ENCODE measurements around the gene ATP7A.
A peak's percentile ranks its signal among the peaks of the same experiment; 100 is the strongest.
"Not testable (repeated sequence)": the region's sequence is repeated elsewhere in the genome, so short reads cannot be mapped to it uniquely, and the experiment has no call there.

Gene ATP7A

DNA sequence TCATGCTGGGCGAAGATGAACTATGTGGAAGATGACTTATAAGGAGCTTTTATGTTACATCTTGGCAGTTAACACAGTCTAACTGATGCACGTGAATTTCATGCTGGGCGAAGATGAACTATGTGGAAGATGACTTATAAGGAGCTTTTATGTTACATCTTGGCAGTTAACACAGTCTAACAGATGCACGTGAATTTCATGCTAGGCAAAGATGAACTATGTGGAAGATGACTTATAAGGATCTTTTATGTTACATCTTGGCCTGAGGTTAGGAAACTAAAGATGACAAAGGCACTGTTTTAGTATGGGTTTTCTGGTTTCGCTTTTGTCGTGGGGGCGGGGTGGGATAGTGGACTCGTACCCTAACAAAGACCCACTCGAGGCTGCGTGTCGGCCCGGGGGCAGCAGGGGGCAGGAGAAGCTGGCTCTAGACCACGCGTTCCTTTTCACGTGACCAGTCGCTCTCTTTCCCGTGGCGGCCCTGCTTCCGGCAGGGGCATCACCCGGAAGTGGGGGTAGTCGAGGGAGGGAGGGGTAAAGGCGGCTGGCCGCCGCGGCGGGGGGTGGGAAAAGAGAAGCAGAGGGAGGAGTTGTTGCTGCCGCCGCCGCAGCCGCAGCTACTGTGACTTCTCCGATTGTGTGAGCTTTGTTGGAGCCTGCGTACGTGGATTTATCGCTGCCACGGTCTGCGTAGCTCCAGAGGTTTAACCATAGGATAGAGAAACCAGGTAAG lies at the start of gene ATP7A:
TSS of gene ATP7A (plus strand) at position 586 of the 733 bp plus-strand sequence. CDS start 60,949 bp downstream, outside the sequence.
- DNase-seq (ENCODE audit: low read depth, low spot score): no peak
- peaks cover 3% of the 10 kb centered on the region; the same call in 1 of the 2 replicates for H3K36me3 ChIP-seq (ENCODE audit: insufficient read depth, low read length)
- H3K9ac ChIP-seq (ENCODE audit: insufficient read length): peak within 1 kb of the TSS; percentile 85
- H3K27ac ChIP-seq: peak within 1 kb of the TSS; percentile 78
- no peaks in the 10 kb centered on the region for H3K9me3 ChIP-seq (ENCODE audit: low read depth, low read length)
- TF ChIP-seq POLR2AphosphoS5 (IDR thresholded peaks at IDR 0.05; ENCODE audit: borderline replicate concordance, low read depth, low read length): no peak; the same call in 1 of the 2 replicates
- no peak for TF ChIP-seq EZH2 (IDR thresholded peaks at IDR 0.05)
- TF ChIP-seq FOXP2 (optimal IDR thresholded peaks at IDR 0.05; ENCODE audit: control extremely low read depth, extremely low read length, insufficient read depth): no peak
- peak within 1 kb of the TSS; percentile 89 for H3K4me3 ChIP-seq

DNA sequence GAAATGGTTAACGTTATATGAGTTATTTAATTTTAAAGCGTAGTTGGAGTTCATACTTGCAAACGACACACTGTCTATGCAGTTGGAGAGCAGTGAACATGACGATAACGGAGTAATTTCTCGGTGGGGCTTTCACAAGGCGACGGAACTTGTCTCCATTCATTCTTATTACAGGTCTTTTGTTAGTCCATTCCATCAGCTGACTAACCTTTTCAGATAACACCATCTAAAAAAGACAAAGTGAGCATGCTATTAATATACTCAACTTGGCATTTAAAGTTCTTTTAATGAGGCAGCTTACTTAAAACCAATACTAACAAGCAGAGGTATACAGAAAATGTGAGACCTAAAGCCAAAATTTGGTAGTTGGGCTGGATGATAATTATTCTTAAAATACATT lies 35.1 kb upstream of the ATP7A start:
- H3K36me3 ChIP-seq (ENCODE audit: insufficient read depth, low read length): peaks cover 26% of the 10 kb centered on the region; the same call in 1 of the 2 replicates
- H3K4me3 ChIP-seq: no peak overlapping the region
- DNase-seq (ENCODE audit: low read depth, low spot score): no peak
- H3K9ac ChIP-seq (ENCODE audit: insufficient read length): no peak overlapping the region
- H3K9me3 ChIP-seq (ENCODE audit: low read depth, low read length): no peaks in the 10 kb centered on the region
- H3K27ac ChIP-seq: no peak overlapping the region
- no peak for TF ChIP-seq POLR2AphosphoS5 (IDR thresholded peaks at IDR 0.05; ENCODE audit: borderline replicate concordance, low read depth, low read length)
- no peak for TF ChIP-seq EZH2 (IDR thresholded peaks at IDR 0.05)
- no peak for TF ChIP-seq FOXP2 (optimal IDR thresholded peaks at IDR 0.05; ENCODE audit: control extremely low read depth, extremely low read length, insufficient read depth)

DNA sequence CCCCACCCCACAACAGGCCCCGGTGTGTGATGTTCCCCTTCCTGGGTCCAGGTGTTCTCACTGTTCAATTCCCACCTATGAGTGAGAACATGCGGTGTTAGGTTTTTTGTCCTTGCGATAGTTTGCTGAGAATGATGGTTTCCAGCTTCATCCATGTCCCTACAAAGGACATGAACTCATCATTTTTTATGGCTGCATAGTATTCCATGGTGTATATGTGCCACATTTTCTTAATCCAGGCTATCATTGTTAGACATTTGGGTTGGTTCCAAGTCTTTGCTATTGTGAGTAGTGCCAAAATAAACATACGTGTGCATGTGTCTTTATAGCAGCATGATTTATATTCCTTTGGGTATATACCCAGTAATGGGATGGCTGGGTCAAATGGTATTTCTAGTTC lies 29.1 kb upstream of the ATP7A start:
- H3K9me3 ChIP-seq (ENCODE audit: low read depth, low read length); H3K9ac ChIP-seq (ENCODE audit: insufficient read length); H3K4me3 ChIP-seq; H3K36me3 ChIP-seq (ENCODE audit: insufficient read depth, low read length); DNase-seq (ENCODE audit: low read depth, low spot score); H3K27ac ChIP-seq: not testable (repeated sequence)

DNA sequence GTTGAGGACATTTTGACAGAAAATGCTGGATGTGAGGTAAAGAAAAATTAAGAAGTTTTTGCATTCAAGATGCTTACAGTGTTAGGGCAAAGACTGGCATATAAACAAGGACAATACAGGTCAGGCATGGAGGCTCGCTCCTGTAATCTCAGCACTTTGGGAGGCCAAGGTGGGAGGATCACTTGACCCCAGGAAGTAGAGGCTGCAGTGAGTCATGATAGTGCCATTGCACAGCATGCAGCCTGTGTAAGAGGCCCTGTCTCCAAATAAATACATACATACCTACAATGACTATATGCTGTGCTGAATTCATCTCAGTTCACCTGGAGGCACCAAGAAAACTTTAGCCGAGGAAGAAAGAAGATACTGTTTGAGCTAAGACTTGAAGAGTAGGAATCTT lies 17.6 kb upstream of the ATP7A start:
- Histone ChIP-seq H3K36me3 (ENCODE audit: insufficient read depth, low read length) (peaks cover 5% of the 10 kb centered on the region; the same call in 1 of the 2 replicates), H3K9ac (ENCODE audit: insufficient read length) (no peak overlapping the region), H3K9me3 (ENCODE audit: low read depth, low read length) (no peaks in the 10 kb centered on the region), H3K4me3 (no peak overlapping the region), H3K27ac (no peak overlapping the region)
- TF ChIP-seq FOXP2 (optimal IDR thresholded peaks at IDR 0.05; ENCODE audit: control extremely low read depth, extremely low read length, insufficient read depth): no peak
- no peak for TF ChIP-seq EZH2 (IDR thresholded peaks at IDR 0.05)
- no peak for TF ChIP-seq POLR2AphosphoS5 (IDR thresholded peaks at IDR 0.05; ENCODE audit: borderline replicate concordance, low read depth, low read length)
- DNase-seq (ENCODE audit: low read depth, low spot score): no peak

DNA sequence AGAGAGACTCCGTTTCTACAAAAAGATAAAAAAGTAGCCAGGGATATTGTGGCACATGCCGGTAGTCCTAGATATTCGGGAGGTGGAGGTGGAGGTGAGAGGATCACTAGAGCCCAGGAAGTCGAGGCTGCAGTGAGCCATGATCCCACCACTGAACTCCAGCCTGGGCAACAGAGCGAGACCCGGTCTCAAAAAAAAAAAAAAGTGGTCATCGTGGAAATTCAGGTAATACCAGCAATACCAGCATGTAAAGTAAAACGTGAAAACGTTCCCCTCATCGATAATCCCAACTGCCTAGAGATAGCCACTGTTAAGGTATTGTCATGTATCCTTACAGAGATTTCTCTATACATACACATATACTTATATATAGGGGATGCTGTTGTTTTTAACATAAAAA lies 16.8 kb upstream of the ATP7A start:
- TF ChIP-seq EZH2 (IDR thresholded peaks at IDR 0.05): no peak
- TF ChIP-seq FOXP2 (optimal IDR thresholded peaks at IDR 0.05; ENCODE audit: control extremely low read depth, extremely low read length, insufficient read depth): no peak
- TF ChIP-seq POLR2AphosphoS5 (IDR thresholded peaks at IDR 0.05; ENCODE audit: borderline replicate concordance, low read depth, low read length): no peak
- Histone ChIP-seq H3K9me3 (ENCODE audit: low read depth, low read length) (no peaks in the 10 kb centered on the region), H3K9ac (ENCODE audit: insufficient read length) (peak overlapping the region; percentile 86), H3K4me3 (peak overlapping the region; percentile 82), H3K36me3 (ENCODE audit: insufficient read depth, low read length) (peaks cover 5% of the 10 kb centered on the region; the same call in 1 of the 2 replicates), H3K27ac (no peak overlapping the region)
- DNase-seq (ENCODE audit: low read depth, low spot score): no peak

DNA sequence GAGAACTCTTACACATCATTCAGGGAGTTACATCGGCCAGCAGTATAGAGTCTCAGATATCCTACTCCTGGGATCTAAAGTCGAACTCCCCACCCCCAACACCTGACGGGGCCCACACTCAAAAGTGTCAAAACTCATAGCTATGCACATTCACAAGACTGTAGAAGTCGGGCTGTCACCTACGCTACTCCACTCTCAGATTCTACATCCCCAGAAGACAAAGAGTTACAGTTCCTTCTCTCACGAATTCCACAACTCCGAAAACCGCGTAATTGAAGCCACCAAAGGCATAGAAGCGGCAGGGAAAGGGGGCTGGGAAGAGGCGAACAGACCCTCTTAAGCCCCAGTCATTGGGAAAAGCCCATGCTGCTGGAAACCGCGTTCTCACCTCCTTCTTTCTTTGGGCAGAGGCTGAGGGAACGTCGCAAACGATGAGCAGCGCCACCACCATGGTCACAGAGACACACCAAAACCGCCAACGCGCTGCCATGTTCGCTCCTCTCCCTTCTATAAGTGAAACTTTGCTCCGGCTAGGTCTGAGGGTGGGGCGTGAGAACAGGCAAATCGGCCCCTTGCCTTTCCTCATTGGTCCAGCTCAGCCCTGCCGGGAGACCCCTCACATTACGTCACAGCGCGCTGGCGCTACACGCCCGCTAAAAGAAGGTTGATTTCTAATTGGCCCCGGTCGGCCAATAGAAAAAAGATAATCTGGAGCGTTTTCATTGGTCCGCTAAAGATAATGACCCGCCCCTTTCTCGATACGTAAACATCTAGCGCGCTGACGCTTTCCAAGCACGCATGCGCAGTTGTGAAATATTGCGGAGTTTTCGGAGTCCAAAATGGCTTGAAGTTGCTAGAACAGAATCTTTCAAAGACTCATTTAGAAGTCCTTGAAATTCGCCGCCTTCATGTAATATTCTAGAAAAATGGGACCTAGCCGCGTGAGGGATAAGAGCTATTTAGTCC lies 15.3 kb upstream of the ATP7A start, which contains the start of gene MAGT1:
TSS of gene MAGT1 (minus strand) at position 515 of the 966 bp plus-strand sequence. CDS start at position 490, 25 bp downstream.
- Histone ChIP-seq H3K4me3 (peak within 1 kb of the TSS; percentile 82), H3K9me3 (ENCODE audit: low read depth, low read length) (no peaks in the 10 kb centered on the region), H3K27ac (peak within 1 kb of the TSS; percentile 91), H3K36me3 (ENCODE audit: insufficient read depth, low read length) (peaks cover under 1% of the 10 kb centered on the region; the same call in 1 of the 2 replicates), H3K9ac (ENCODE audit: insufficient read length) (peak within 1 kb of the TSS; percentile 92)
- peak; percentile 92 for DNase-seq (ENCODE audit: low read depth, low spot score)
- TF ChIP-seq FOXP2 (optimal IDR thresholded peaks at IDR 0.05; ENCODE audit: control extremely low read depth, extremely low read length, insufficient read depth): no peak
- TF ChIP-seq POLR2AphosphoS5 (IDR thresholded peaks at IDR 0.05; ENCODE audit: borderline replicate concordance, low read depth, low read length): peak; percentile 82

DNA sequence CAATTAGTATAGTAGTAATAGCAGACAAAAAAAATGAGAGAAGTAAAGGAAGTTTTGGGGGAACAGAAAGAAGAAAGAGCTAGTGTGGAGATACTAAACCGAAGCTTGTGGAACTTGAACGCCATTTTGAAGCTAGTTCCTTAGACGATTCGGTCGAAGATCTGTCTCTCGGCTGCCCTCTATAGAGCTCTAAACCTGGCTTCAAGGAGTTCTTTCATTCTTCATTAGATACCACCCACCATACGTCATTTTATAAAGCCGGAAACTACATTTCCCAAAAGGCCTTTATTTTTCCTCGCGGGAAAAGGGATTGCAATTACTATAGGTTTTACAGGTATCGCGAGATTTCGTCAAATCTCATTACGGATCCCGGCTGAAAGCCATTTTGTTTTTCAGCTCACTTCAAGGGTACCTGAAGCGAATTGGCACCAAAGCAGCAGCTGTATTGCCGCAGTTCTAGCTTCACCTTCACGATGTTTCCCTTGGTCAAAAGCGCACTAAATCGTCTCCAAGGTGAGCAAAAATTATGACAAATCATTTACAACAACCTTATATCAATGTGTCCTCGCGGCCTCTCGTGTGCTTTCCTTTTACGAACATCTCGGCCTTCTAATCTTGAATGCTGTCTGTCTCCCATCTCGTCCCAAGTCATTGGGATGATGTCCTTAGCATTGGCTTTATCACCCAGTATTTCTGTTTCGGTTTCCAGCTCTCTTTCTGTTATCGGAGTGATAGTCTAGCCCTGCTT lies 11.2 kb upstream of the ATP7A start, which contains the start of gene COX7B:
TSS of gene COX7B (plus strand) at position 388 of the 748 bp plus-strand sequence. CDS start at position 474, 86 bp downstream.
- H3K9me3 ChIP-seq (ENCODE audit: low read depth, low read length): no peaks in the 10 kb centered on the region
- DNase-seq (ENCODE audit: low read depth, low spot score): peak; percentile 93
- TF ChIP-seq EZH2 (IDR thresholded peaks at IDR 0.05) (no peak), POLR2AphosphoS5 (IDR thresholded peaks at IDR 0.05; ENCODE audit: borderline replicate concordance, low read depth, low read length) (peak; percentile 86)
- peak within 1 kb of the TSS; percentile 91 for H3K27ac ChIP-seq
- peak within 1 kb of the TSS; percentile 95 for H3K9ac ChIP-seq (ENCODE audit: insufficient read length)
- peaks cover 31% of the 10 kb centered on the region for H3K36me3 ChIP-seq (ENCODE audit: insufficient read depth, low read length)
- H3K4me3 ChIP-seq: peak within 1 kb of the TSS; percentile 86
